ENCODE data around the gene GALNT18.

The GALNT18 gene

DNA sequence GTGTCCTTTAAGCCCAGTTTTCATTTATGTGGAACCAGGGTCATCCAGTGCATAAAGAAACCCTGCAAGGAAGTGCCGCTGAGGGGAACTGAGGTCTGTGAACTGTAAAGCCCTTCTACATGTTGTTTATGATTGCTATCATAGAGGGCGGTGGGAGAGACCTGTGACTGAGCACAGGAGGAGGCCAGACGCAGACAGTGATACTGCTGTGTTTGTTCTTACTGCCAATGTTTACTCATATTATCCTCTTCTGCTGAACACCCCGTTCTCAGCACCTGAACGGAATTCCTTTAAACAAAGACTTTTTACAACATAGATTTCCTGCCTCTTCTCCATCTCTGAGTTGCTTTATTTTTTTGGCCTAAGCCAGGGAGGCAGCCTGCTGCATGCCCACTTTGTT, 967 bp upstream of the GALNT18 start:
- no peak for DNase-seq

DNA sequence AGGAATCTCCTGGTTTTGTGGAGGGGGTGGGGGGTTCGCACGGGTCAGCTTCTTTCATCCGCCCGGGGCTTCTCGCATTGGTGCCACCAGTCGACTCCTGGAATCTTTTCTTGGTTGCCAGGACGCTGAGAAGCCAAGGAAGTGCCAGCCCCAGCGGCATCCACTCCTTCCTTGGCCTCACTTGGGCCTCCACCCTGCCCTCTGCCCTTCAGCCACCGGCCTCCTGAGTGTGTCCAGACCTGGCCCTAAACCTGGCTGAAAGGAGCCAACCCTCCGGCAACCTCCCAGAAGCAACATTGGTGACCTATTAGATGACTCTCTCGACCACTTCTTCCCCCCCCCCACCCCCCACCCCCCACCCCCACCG, 518 bp upstream of the GALNT18 start:
- DNase-seq, result no peak

DNA sequence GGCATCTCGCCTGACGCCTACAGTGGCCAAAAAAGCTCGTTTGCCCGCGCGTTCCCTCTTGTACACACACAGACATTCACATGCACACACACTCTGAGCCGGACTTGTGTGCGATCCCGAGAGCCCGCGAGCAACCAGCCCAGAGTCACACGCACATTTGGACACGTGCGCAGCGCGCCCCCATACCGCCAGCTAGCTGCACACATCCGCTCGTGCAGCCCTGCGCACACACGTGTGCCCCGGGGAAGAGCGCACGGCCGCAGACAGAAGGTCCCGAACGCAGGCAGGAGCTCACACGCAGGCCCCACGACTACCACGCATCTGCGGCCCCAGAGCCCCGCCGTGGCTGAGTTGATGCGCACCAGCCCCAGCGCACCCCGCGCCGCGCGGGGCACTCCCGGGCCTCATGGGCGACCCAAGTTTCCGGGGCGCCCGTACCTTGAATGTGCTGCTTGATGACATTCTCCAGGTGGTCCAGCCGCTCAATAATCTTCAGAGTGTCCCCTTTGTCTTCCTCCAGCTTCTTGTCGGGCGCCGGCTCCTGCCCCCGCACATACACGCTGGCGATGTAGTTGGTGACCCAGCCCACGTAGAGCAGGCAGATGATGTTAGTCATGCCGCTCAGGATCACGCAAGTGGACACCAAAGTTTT, 758 bp downstream of the GALNT18 start:
- no peak for DNase-seq

DNA sequence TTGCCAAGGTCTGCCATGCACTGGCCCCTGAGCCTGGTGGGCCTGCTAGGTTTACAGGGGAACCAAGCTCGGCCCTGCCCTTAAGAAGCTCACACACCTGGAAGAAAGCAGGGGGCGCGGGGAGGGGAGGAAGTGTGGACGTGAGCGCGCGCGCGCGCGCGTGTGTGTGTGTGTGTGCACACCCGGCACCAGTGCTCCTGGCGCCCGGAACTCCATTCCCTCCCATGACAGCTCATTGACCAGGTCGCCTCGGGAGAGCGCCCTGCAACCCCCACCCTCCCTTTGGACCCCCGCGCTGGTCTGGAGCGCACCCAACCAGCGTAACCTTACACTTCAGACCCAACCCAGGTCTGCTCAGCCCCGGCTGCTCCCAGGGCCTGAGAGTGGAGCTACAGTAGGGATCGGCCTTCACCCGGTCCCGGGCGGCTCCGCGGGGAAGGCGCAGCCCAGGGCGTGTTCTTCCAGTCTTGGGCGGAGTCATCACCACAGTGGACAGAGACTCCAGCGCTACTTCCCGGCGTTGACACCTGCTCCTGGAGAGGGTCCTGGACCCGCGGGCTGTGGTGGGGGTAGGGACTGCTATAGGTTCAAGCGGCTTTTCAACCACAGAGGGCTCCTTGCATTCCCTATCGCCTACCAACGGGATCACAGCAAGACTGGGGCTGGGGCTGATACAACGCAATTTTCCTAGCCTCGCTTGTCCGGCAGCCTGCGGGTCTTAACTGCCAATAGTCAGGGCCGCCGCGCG, 1.5 kb downstream of the GALNT18 start:
- no peak for DNase-seq

DNA sequence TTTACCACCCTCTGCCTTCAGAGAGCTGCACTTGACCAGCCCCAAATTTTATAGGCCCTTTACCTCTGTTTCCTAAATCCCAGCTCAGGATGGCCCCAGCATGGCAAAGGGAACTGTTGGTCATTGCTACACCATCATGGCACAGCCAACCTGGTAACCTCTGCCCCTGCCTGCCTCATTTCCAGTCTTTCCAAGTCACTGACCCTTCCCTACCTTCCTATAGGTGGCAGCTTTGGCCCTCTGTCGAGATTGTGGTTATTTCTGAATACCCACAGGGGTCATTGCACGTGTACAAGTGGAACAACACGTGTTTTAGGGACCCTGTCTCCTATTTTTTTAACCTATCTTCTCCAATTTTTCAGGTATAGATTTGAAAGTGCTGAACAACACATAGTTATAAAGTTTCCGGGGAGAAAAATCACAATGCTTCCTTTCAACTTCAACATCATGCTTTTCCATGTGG, 2.8 kb downstream of the GALNT18 start:
- no peak for DNase-seq

DNA sequence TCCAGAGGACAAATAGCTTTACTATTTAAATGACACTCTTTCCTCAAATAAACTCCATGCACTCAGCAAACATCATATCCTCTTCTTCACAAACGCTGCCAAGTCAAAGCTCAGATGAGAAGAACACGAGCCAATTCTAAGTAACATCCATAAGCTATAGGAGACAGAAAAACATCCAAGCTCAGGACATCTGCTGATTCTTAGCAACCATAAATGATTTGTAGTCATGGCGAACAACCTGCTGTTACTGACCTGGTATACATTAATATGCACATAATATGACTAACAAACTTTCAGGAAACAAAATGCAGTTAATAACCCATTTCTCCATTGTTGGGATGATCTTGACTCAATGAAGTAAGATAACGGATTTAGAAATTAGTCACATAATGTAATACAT, 6.7 kb downstream of the GALNT18 start:
- DNase-seq, result no peak

DNA sequence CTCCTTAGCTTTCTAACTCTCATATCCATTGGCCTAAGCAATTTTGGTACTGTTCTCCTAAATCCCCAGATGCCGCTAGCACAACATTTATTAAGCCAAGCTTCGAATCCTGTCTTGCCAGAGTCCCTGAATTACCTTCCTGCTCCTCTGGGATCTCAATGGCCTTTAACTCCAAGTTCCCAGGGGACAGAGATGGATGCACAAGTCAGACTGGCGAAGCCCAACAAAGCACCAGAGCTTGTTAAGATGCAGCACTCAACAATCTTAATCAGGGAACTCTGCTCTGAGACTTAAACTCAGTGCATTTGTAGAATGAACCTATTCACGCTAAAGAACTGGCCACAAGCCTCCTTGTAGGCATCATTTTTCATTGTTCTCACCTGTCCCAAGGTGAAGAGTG, 9.4 kb downstream of the GALNT18 start:
- DNase-seq, result no peak

DNA sequence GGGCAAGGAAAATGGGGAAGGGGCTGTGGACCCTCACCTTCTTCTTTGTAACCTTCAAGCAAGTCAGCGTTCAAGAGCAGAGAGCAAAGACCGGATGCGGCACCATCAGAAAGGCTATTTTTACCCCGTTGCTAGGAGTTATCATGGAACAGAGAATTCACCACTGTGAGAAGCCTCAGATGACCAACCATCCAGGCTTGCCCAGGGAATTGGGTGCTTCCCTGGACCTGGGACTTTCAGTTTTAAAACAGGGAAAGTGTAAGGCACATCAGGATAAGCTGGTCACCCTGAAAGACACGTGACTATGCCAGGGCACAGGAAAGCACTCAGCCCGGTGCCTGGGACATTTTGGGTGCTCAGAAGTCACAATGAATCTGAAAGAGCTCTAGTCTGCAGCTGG, 10.4 kb downstream of the GALNT18 start:
- DNase-seq, result no peak

DNA sequence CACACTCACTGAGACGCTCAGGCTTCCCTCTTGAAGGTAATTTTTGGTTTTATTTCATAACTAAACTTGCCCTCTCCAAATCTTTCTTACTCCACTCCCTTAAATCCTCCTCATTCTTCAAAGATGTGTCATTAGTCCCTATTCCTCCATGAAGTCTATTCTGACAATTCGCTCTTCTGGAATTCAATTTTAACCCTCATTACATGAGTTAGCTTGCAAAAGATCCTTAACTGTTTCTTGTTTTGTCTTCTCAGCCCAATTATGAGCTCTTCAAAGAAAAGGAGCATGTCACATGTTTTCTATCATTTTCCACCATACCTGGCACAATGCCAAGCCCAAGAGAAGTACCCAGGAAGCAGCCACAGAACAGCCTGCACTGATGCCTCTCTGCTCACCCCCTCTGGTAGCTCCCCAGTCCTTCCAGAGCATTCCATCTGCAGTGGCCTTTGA, 13.0 kb downstream of the GALNT18 start:
- no peak for DNase-seq

DNA sequence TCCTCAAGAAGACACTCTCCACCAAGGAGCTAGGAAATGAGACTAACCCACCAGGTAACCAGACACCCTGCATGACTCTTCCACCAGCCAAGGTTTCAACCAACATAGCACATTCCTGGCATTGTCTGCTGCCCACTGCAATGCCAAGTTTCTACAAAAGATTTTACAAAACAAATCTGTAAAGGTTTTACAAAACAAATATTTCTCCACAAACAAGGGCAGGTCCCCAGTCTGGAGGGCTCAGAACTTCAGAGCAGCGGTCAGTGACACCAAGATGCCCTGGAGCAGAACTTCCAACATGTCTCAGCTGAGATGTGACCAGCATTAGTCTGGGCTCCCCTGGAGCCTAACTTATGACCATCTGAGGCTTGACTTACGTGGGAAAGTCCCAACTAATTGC, 14.0 kb downstream of the GALNT18 start:
- no peak for DNase-seq

DNA sequence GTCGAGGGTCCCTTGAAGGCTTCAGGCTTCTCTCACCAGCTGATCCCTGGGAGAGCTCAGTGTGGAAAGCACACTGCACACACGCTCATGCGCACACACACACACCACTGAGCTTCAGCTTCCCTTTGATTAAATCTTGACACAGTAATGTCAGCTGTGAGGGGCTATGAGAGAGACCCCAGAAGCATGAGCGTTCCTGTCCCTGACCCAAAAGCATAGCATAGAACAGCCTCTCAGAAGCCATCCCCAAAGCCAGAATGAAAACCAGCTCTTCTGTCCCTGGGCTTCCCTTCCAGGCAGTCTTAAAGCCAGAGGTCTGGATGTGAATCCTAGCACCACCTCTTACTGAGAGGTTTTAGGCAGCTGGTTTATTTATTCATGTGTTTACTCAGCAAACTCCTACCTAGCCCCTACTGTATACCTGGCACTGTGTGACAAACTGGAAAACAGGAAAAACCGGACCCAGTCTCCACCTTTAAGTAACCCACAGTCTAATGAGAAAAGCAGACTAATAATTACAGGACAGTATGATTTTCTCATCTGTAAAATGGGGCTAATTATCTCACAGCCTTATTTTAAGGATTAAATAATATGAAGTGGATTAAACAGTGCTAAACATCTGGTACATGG, 15.9 kb downstream of the GALNT18 start:
- peak; percentile 33 for DNase-seq

DNA sequence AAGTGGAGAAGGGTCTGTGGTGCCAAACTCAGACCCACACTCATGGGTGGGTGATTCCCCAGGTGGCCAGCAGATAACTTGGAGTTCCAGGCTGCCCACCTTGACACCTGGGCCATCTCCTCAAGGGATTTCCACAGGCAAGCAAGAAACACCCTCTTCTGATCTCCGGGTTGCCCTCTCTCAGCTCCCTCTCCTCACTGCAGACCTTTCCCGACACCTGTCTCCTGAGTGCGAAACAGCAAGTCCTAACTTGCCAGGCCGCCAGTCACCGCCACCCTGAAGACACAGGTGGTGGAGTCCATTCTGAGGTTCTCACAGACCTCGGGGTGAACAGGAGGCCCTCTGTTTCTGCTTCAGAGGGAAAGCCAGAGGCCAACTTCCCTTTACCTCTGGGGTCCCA, 16.6 kb downstream of the GALNT18 start:
- DNase-seq, result peak; percentile 40

DNA sequence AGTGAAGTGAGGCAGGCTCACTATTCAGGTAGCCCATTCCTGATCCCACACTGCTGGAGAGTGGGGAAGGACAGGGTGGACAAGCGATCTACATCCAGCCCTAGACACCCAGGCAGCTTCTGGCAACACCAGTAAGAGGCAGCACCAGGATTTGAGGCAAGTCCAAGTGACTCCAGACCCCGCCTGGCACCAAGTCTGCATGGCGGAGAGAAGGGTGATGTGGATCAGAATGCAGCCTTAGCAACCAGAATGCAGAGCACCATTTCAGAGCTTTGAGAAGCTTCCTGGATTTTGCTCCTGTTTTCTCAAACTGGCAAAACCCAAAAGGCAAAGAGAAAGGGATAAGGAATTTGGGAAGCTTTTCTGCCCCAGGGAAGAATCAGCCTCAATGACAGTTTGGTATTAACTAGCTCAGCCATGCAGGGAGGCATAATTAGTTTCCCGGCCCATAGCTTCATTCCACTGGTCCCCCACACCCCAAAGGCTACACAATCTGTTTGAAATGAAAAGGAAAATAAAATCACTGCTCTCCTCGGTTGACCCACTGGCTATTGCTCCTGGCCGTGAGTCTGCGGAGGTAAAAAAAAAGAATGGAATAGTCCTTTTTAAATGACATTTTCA, 17.3 kb downstream of the GALNT18 start:
- no peak for DNase-seq

DNA sequence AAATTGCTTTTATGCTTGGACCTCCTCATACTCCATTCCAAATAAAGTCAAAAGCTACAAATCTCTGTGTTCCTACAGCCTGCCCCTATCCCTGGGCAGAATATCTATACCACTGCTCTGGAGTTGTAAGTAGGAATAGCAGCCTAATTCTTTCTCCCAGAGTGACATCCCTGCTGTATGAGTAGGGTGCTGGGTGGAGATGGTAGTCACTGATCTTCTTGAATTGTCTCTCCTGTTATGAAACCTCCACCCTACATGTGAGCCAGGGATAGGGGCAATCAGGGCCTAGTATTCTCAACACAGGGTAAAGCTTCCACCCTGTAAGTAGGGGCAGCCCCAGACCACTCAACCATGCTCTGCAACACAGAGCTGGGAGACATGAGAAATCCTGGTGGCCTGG, 19.8 kb downstream of the GALNT18 start:
- DNase-seq, result no peak

DNA sequence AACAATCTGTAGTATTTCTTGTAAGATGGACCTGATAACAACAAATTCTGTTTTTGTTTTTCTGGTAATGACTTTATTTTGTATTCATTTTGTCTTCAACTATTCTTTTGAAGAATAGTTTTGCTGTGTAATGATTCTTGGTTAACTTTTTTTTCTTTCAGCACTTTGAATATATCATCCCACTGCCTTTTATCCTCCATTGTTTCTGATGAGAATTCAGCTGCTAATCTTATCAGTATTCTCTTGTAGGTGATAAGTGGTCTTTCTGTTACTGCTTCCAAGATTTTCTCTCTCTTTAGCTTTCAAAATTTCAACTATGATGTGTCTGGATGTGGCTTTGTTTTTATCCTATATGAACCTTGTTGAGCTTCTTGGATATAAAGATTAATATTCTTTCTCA, 21.5 kb downstream of the GALNT18 start:
- no peak for DNase-seq

DNA sequence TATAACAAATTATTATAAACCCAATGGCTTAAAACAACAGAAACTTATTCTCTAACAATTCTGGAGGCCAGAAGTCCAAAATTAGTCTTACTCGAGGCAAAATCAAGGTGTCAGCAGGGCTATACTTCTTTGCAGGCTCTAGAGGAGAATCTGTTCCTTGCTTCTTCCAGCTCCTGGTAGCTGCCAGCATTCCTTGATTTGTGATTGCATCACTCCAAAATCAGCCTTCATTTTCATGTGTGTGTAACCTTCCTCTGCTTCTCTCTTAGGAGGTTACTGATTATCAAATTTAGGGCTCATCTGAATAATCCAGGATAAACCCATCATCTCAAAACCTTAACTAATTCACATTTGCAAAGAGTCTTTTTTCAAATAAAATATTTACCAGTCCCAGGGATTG, 23.6 kb downstream of the GALNT18 start:
- no peak for DNase-seq

DNA sequence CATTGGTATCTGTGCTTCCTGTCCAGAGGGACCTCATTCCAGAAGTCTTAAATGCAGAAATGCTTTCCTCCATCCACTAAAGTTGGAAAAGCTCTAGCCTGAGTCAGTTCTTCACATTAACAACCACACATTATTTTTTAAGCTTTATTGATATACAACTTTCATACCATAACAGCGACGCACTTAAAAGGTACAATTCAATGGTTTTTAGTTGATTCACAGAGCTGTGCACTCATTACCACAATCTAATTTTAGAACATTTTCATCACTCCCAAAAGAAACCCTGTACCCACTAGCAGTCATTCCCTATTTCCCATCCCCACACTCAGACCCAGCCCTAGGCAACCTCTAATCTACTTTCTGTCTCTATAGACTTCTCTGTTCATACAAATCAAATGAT, 27.6 kb downstream of the GALNT18 start:
- DNase-seq, result no peak

DNA sequence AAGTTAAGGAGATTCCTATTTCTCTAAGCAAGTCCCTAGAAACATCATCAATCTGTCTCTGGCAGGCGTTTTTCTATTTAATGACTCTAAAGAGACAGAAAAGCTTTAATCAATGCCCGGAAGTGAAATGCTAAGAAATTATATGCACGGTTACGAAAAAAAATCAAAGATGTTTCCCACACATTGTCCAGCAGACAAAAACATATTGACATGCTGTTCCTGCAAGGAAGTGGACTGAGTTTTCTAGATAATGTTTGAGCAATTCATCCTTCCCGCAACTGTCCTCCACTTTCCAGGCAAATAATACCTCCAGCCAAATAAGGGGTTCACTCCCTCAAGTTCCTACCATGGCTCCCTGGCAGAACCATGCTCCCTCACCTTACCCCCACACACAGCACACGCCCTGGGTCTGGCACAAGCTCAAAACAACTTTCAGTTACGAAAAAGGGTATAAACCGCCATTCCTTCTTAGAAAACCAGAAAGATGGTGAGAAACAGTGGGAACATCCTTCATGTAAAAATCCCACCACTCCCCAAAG, 29.6 kb downstream of the GALNT18 start:
- DNase-seq, result no peak

DNA sequence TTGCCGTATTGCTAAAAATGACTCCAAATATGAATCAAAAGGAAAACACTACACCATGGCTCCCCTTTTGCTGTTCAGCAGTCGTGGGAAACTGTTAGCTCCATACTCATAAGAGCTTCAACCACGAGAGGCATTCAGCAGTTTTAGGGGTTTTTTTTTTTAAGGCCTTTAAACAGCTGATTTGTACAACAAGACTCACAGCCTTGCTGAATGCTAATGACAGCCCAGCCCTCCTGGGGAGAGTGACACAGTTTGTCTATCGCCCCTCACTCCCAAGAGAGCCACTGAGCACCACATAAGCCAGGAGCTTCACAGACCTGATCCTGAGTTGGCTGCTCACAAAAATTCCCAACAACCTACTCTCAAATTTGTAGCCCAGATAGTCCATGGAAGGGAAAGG, 32.4 kb downstream of the GALNT18 start:
- DNase-seq, result no peak

DNA sequence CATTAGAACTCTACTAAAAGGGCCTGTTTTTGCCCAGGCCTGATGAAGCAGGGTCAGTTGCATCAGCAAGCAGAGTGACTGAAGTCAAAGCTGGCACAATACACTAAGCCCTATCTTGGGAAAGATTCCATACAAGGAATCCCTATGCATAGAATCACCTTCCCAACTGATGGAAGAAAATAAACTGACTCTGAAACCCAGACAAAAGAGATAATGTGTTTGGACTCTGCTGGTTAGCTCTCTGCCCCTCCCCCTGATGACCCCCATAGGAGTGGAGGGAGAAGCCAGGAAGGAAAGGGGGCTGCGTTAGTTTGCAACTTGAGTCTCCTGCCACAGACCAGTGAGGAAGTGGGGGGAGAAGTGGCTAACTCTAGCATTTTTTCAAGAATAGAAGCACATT, 32.9 kb downstream of the GALNT18 start:
- no peak for DNase-seq

DNA sequence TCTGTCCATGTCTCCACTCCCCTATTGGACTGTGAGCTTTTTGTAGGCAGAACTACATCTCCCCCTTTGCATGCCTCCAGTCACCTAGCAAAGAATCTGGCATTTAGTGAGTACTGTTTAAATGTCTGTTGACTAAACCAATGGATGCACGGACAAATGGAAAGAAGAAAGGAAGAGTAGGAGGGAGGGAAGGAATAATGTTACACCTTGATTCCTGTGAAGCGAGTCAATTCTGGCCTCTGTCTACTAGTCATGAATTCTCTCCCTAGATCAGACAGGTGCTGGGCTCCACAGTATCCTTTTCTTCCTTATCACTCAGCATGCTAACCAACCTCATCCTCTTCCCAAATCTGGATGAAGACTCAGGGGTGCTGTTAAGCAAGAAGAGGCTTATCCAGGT, 33.6 kb downstream of the GALNT18 start:
- no peak for DNase-seq

DNA sequence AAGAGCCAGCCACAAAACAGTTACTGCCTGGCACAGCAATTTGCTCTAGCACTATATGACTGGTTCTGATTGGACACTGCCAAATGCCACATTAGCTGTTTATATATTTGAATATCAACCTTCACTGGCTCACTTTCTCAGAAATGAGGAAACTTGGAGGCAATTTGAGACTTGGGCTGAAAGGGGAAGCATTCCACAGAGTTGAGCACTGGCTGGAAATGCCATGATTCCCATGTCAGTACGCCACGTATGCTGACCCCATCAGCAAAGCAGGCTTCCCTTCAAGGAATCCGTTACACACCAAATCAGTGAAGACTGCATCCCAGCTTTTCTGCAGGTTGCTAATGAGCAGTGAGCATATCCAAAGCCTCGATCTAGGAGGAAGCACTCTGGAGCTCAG, 34.7 kb downstream of the GALNT18 start:
- DNase-seq, result no peak

DNA sequence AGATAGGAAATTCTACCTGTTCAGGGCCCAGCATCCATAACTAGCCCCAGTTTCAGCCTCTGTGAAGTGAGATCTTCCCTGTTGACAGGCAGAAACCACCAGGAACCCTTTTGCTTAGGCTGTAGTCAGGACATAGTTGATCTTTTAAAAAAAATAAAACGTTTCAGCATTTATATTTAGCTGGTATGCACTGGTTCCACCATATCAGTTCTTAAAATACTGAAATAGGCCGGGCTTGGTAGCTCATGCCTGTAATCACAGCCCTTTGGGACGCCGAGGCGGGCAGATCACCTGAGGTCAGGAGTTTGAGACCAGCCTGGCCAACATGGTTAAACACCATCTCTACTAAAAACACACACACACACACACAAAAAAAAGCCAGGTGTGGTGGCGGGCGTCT, 35.3 kb downstream of the GALNT18 start:
- no peak for DNase-seq

DNA sequence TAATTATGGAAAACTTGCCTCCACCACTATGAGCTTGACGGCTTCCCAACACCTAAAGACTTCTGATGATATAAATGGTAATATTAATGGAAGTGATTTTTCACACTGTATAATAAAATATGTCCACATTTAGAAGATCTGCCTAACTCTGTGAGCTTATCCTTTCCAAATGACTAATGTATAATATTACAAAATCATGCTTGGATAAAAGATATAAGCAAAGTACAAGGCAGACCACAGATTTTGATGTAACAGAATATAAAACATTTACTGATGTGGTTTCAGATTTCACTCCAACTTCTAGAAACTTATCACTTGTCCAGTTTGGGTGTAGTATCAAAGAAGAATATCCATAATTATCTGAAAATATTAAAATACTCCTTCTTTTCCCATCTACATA, 36.9 kb downstream of the GALNT18 start:
- DNase-seq, result no peak
